Loucy (cell line): Measurements from ENCODE around the gene BCKDK.

Source experiments
- CTCF ChIP-seq: fragments of 200-600 bp; sonication (generic); conservative IDR thresholded peaks from 2 replicates; pipeline ENCODE4 v1.5.1; 2014; ENCODE audit warnings: mild to moderate bottlenecking, antibody characterized with exemption, low read length
- EZH2phosphoT487 ChIP-seq: fragments of 200-600 bp; IDR thresholded peaks from 2 replicates; pipeline ENCODE4 v1.6.1; 2018; ENCODE audit warnings: antibody characterized with exemption, mild to moderate bottlenecking, moderate library complexity, borderline replicate concordance

- TF ChIP-seq CTCF, result no peak
- no peak for TF ChIP-seq EZH2phosphoT487
Observed at GRCh38 chr16:31132303-31132979, 24.3 kb downstream of the BCKDK start.
